Stimulated activated naive CD8-positive, alpha-beta T cell treated with anti-CD3 and anti-CD28 coated beads, Interleukin-15, Interleukin-2, amounts not matched to agents 100 ng/mL and 50 ng/mL, for 24 hours (primary cell): ENCODE results near the gene SLC16A7.
"Not testable (repeated sequence)": the region's sequence is repeated elsewhere in the genome, so short reads cannot be mapped to it uniquely, and the experiment has no call there.

ENCODE experiments used
- H3K27ac Mint-ChIP-seq: one replicate; pipeline ENCODE4 v1.8.0; 2021; ENCODE audit warnings: mild to moderate bottlenecking, mixed read lengths
- H3K27me3 Mint-ChIP-seq: one replicate; pipeline ENCODE4 v1.8.0; 2021; ENCODE audit warnings: mixed read lengths
- H3K36me3 Mint-ChIP-seq: one replicate; pipeline ENCODE4 v1.8.0; 2021; ENCODE audit warnings: low read depth, mixed read lengths
- H3K4me1 Mint-ChIP-seq: one replicate; pipeline ENCODE4 v1.8.0; 2021; ENCODE audit warnings: low read depth, mixed read lengths
- H3K4me3 Mint-ChIP-seq: one replicate; pipeline ENCODE4 v1.8.0; 2021; ENCODE audit warnings: mild to moderate bottlenecking, mixed read lengths
- H3K9me3 Mint-ChIP-seq: one replicate; pipeline ENCODE4 v1.8.0; 2021; ENCODE audit warnings: mixed read lengths

Gene SLC16A7

GRCh38 chr12:59600171-59600570 lies 4.3 kb downstream of the SLC16A7 start:
- peaks cover 4% of the 10 kb centered on the region for H3K9me3 Mint-ChIP-seq
- H3K27ac Mint-ChIP-seq = no peak overlapping the region
- peaks cover 69% of the 10 kb centered on the region for H3K4me1 Mint-ChIP-seq
- no peak overlapping the region for H3K4me3 Mint-ChIP-seq
- H3K27me3 Mint-ChIP-seq = no peaks in the 10 kb centered on the region
- H3K36me3 Mint-ChIP-seq = peaks cover 53% of the 10 kb centered on the region

- Mint-ChIP-seq H3K27ac (no peak overlapping the region), H3K27me3 (no peaks in the 10 kb centered on the region), H3K4me3 (no peak overlapping the region), H3K4me1 (peaks cover 65% of the 10 kb centered on the region), H3K36me3 (peaks cover 62% of the 10 kb centered on the region), H3K9me3 (peaks cover 4% of the 10 kb centered on the region)
Measured at GRCh38 chr12:59603754-59604153, 7.9 kb downstream of the SLC16A7 start.

- not testable (repeated sequence) for H3K27ac Mint-ChIP-seq, H3K9me3 Mint-ChIP-seq, H3K4me3 Mint-ChIP-seq, H3K27me3 Mint-ChIP-seq
- peaks cover 20% of the 10 kb centered on the region for H3K4me1 Mint-ChIP-seq
- peaks cover 58% of the 10 kb centered on the region for H3K36me3 Mint-ChIP-seq
Measured at GRCh38 chr12:59612823-59613434, 17.1 kb downstream of the SLC16A7 start.

GRCh38 chr12:59615392-59616165 lies 19.8 kb downstream of the SLC16A7 start:
- Mint-ChIP-seq H3K27me3 (no peaks in the 10 kb centered on the region), H3K27ac (no peak overlapping the region), H3K9me3 (peaks cover 4% of the 10 kb centered on the region), H3K36me3 (peaks cover 42% of the 10 kb centered on the region), H3K4me1 (peaks cover 36% of the 10 kb centered on the region), H3K4me3 (no peak overlapping the region)

GRCh38 chr12:59619461-59620240 lies 23.8 kb downstream of the SLC16A7 start:
- Mint-ChIP-seq H3K4me3 (no peak overlapping the region), H3K27me3 (no peaks in the 10 kb centered on the region), H3K27ac (no peak overlapping the region), H3K9me3 (no peaks in the 10 kb centered on the region), H3K4me1 (peaks cover 57% of the 10 kb centered on the region), H3K36me3 (peaks cover 11% of the 10 kb centered on the region)

GRCh38 chr12:59620326-59620725 lies 24.5 kb downstream of the SLC16A7 start:
- Mint-ChIP-seq H3K36me3 (peaks cover 10% of the 10 kb centered on the region), H3K27ac (peak overlapping the region; percentile 28), H3K4me1 (peaks cover 58% of the 10 kb centered on the region), H3K27me3 (no peaks in the 10 kb centered on the region), H3K9me3 (no peaks in the 10 kb centered on the region), H3K4me3 (peak overlapping the region; percentile 9)

GRCh38 chr12:59624732-59625460 lies 29.1 kb downstream of the SLC16A7 start:
- H3K27me3 Mint-ChIP-seq = no peaks in the 10 kb centered on the region
- H3K36me3 Mint-ChIP-seq = peaks cover 21% of the 10 kb centered on the region
- no peak overlapping the region for H3K4me3 Mint-ChIP-seq
- no peak overlapping the region for H3K27ac Mint-ChIP-seq
- peaks cover 2% of the 10 kb centered on the region for H3K9me3 Mint-ChIP-seq
- H3K4me1 Mint-ChIP-seq = peaks cover 64% of the 10 kb centered on the region

- Mint-ChIP-seq H3K36me3 (peaks cover 25% of the 10 kb centered on the region), H3K9me3 (peaks cover 5% of the 10 kb centered on the region), H3K27ac (no peak overlapping the region), H3K4me1 (peaks cover 55% of the 10 kb centered on the region), H3K27me3 (no peaks in the 10 kb centered on the region), H3K4me3 (no peak overlapping the region)
Measured at GRCh38 chr12:59626382-59626781, 30.6 kb downstream of the SLC16A7 start.

GRCh38 chr12:59627582-59627981 lies 31.8 kb downstream of the SLC16A7 start:
- H3K36me3 Mint-ChIP-seq = peaks cover 34% of the 10 kb centered on the region
- H3K4me1 Mint-ChIP-seq = peaks cover 57% of the 10 kb centered on the region
- H3K27ac Mint-ChIP-seq = peak overlapping the region; percentile 27
- peaks cover 5% of the 10 kb centered on the region for H3K9me3 Mint-ChIP-seq
- no peak overlapping the region for H3K4me3 Mint-ChIP-seq
- H3K27me3 Mint-ChIP-seq = no peaks in the 10 kb centered on the region

- Mint-ChIP-seq H3K27ac (no peak overlapping the region), H3K4me1 (peaks cover 66% of the 10 kb centered on the region), H3K4me3 (no peak overlapping the region), H3K27me3 (no peaks in the 10 kb centered on the region), H3K36me3 (peaks cover 42% of the 10 kb centered on the region), H3K9me3 (peaks cover 5% of the 10 kb centered on the region)
Measured at GRCh38 chr12:59629890-59630289, 34.1 kb downstream of the SLC16A7 start.

GRCh38 chr12:59632408-59632807 lies 36.6 kb downstream of the SLC16A7 start:
- Mint-ChIP-seq H3K9me3 (peaks cover 5% of the 10 kb centered on the region), H3K36me3 (peaks cover 38% of the 10 kb centered on the region), H3K4me1 (peaks cover 63% of the 10 kb centered on the region), H3K4me3 (no peak overlapping the region), H3K27ac (peak overlapping the region; percentile 34), H3K27me3 (no peaks in the 10 kb centered on the region)

- no peak overlapping the region for H3K4me3 Mint-ChIP-seq
- H3K36me3 Mint-ChIP-seq = peaks cover 34% of the 10 kb centered on the region
- peak overlapping the region; percentile 68 for H3K27ac Mint-ChIP-seq
- peaks cover 67% of the 10 kb centered on the region for H3K4me1 Mint-ChIP-seq
- peaks cover 5% of the 10 kb centered on the region for H3K9me3 Mint-ChIP-seq
- no peaks in the 10 kb centered on the region for H3K27me3 Mint-ChIP-seq
Measured at GRCh38 chr12:59634254-59634653, 38.4 kb downstream of the SLC16A7 start.

- no peaks in the 10 kb centered on the region for H3K27me3 Mint-ChIP-seq
- peaks cover 4% of the 10 kb centered on the region for H3K9me3 Mint-ChIP-seq
- H3K36me3 Mint-ChIP-seq = peaks cover 23% of the 10 kb centered on the region
- H3K4me1 Mint-ChIP-seq = peaks cover 65% of the 10 kb centered on the region
- H3K27ac Mint-ChIP-seq = peak overlapping the region; percentile 58
- peak overlapping the region; percentile 27 for H3K4me3 Mint-ChIP-seq
Measured at GRCh38 chr12:59636945-59637691, 41.3 kb downstream of the SLC16A7 start.

- peak overlapping the region; percentile 17 for H3K27ac Mint-ChIP-seq
- H3K36me3 Mint-ChIP-seq = peaks cover 27% of the 10 kb centered on the region
- H3K4me3 Mint-ChIP-seq = peak overlapping the region; percentile 27
- no peaks in the 10 kb centered on the region for H3K27me3 Mint-ChIP-seq
- H3K9me3 Mint-ChIP-seq = peaks cover 4% of the 10 kb centered on the region
- peaks cover 62% of the 10 kb centered on the region for H3K4me1 Mint-ChIP-seq
Measured at GRCh38 chr12:59637692-59638070, 41.9 kb downstream of the SLC16A7 start.
